Right renal pelvis (tissue), 4 donors: ENCODE measurements around the gene REV3L. TPM values are rescaled to one million over a fixed set of nuclear protein-coding genes. Genes with fewer than 3 reads are reported as not detected.
"Not testable (repeated sequence)": the region's sequence is repeated elsewhere in the genome, so short reads cannot be mapped to it uniquely, and the experiment has no call there.

Source experiments
- DNase-seq, 4 donors: peaks; one replicate each; pipeline ENCODE4 v3.0.0-alpha.2; 2013; ENCODE audit warnings: low read depth in 4 of 4, low spot score in 3 of 4, missing footprints in 1 of 4
- polyA plus RNA-seq, 4 donors: library from polyadenylated mRNA; unstranded; fragments of 120-200 nt; gene quantifications; one replicate each; pipeline ENCODE4 v1.2.1, GENCODE V29; 2013; ENCODE audit not compliant: insufficient read length in 4 of 4

The REV3L gene, protein sequence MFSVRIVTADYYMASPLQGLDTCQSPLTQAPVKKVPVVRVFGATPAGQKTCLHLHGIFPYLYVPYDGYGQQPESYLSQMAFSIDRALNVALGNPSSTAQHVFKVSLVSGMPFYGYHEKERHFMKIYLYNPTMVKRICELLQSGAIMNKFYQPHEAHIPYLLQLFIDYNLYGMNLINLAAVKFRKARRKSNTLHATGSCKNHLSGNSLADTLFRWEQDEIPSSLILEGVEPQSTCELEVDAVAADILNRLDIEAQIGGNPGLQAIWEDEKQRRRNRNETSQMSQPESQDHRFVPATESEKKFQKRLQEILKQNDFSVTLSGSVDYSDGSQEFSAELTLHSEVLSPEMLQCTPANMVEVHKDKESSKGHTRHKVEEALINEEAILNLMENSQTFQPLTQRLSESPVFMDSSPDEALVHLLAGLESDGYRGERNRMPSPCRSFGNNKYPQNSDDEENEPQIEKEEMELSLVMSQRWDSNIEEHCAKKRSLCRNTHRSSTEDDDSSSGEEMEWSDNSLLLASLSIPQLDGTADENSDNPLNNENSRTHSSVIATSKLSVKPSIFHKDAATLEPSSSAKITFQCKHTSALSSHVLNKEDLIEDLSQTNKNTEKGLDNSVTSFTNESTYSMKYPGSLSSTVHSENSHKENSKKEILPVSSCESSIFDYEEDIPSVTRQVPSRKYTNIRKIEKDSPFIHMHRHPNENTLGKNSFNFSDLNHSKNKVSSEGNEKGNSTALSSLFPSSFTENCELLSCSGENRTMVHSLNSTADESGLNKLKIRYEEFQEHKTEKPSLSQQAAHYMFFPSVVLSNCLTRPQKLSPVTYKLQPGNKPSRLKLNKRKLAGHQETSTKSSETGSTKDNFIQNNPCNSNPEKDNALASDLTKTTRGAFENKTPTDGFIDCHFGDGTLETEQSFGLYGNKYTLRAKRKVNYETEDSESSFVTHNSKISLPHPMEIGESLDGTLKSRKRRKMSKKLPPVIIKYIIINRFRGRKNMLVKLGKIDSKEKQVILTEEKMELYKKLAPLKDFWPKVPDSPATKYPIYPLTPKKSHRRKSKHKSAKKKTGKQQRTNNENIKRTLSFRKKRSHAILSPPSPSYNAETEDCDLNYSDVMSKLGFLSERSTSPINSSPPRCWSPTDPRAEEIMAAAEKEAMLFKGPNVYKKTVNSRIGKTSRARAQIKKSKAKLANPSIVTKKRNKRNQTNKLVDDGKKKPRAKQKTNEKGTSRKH (N-terminal part only)
- polyA plus RNA-seq: 10 to 100 TPM; 36.6 to 47.6 (median 47.0) TPM

DNA sequence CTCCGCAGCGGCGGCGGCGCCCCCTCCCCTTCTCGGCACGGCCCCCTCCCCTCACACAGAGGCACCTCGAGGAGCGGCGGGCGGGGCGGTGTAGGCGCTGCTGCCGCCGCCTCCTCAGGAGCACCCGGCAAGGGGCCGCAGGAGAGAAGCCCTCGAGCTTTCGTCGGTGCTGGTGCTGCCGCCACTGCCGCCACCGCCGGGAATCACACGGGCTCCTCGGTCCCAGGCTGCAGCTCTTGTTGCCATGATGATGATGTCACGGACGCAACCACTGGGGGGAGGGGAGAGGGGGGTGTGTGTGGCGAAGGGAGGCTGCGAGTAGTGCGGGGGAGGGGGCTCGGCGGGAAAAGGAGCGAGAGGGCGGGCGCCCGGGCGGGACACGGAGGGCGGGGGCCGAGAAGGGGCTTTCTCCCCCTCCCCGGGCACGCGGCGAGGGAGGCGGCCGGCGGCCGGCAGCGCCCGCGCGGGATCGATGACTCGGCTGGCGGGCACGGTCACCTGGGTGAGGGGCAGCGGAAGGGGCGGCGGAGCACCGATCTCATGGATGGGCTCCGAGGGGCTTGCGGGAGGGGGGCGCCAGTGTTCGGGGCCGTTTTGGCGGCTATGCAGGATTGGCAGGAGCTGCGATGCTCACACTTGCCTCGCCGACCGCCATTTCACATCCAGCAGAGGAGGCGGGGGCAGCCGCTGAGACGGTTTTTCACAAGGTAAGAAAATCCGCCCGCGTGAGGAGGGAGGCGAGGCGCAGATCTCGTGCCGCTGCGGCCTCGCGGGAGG is at the start of gene REV3L:
REV3L (minus strand) TSS at position 260 of the 777 bp plus-strand sequence. CDS start 330 bp downstream, outside the sequence.
- peak; percentile 82 to 89 (median 87) for DNase-seq

DNA sequence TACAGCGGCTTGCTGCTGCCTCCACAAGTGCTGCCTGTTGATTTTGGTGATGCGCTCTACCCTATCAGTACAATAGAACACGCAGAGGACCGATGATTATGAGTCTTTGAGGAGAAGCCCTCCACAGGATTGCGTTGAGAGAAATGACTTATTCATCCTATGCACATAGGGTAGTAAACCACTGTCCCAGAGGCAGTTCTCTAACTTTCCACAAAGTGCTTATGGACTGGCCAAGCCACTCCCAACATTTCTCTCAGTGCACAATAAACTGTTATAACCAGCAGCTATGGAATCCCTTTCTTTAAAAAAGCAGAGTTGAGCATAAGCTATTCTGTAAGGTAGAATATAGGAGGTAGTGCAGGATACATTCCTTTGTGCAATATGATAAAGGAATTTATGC is 48.2 kb upstream of the REV3L start:
- no peak for DNase-seq

DNA sequence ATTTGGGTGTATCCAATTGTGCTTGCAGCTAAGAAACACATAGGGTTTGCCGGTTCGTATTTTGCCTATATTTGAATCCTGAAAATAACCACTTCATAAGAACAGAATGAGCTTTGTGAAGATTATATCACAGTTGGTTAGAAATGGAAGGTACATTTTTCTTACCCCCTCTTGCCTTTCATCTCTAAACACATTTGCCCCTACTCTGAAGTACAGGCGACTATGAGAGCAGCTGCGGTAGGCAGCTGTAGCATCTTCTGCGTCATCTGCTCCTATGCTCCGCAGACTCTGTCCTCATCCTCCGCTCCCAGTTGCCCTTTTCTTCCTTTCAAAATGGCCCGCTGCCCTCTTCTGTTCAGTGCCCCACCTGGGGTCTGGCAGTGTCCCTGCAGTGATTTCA is 47.6 kb upstream of the REV3L start:
- DNase-seq: no peak

DNA sequence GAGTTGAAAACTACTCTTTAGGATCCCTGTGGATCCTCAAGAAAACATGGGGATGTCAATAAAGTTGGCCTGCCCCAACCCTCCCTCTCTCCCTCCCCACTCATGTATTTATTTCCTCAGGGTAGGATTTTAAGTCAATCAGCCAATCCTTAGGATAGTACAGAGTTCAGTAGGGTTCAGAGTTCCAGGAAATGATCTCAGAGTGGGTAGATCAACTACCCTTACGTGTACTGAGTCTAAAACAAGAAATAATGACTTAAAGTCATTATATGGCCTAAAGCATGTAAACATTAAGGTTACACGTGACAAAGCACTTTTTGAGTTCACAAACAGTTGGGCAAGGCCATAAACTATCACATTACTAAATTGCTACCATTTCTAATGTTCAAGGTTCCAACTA is 47.2 kb upstream of the REV3L start:
- DNase-seq: no peak

DNA sequence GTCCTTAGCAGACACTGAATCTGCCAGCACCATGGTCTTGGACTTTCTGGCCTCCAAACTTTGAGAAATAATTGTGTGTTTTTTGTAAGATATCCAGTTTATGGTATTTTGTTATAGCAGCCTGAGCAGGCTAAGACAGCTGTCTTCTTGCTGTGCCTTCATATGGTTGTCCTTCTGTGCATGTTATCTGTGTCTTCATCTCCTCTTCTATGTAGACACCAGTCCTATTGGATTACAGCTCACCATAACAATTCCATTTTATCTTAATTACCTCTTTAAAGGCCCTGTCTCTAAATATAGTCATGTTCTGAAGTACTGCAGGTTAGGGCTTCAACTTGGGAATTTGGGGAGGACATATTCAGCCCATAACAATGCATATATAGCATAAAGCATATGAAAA is 44.3 kb upstream of the REV3L start:
- DNase-seq: no peak

DNA sequence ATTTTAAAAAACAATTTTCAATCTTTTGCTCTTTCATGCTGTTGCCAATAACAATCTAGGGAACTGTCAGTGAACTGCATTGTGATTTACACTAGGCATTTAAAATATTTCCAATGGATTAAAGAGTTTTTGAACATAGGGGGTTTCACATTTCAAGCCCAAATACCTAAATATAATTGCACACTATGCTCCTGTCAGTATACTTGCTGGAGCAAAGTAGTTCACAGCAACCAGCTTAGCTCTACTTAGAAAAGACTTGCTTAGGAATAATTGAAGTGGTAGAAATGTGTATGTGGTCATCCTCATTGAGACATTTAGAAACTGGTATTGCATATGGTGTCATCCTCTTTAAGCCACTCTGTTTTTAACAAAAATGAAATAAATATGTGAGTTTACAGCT is 41.7 kb upstream of the REV3L start:
- no peak for DNase-seq

DNA sequence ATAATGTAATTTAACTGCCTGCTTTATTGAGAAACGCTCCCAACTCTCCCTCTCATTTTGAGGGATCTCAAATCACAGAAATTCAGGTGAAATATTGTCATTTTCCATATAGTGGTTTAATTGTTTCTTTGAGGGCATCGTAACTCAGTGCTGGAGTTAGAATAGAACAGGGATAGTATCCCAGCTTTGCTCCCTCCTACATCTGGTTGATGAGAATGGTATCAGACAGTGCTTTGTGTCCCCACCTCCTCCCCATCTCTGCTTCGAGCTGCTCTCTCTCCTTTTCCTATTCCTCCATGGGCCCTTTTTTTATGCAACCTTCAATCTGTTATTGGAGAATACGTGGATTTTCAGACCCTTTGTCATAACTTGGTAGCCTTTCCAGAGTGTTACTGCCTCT is 41.2 kb upstream of the REV3L start:
- no peak for DNase-seq

DNA sequence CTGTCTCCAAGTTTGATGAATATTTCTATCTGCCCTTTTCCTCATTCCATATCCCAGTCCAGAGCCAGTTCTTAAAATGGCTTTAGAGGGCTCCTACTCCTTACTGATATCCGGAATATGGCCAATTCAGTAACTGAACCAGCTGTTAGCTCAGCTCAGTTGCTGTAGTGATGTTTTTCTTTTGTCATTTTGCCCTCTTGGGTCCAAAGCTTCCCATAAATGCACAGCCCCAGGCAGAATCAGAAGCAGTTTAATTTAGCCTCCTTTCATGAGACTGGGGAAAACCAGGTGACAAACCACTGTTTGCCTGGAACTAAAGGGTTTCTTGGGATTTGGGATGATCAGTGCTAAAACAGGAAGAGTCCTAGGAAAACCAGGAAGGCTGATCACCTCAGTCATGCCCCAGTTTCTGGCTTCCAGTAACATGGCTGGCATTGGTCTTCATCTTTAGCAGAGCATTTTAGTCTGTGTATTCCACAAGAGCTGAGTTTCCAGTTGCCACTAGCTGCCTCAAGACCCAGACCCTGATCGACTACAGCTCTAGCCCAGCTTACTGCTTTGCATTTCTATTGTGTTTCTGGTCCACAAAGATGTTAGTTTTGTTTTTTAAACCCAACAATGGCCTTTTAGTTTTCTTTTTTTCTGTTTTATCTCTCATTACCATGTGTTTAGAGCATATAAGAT is 40.6 kb upstream of the REV3L start:
- DNase-seq: no peak

DNA sequence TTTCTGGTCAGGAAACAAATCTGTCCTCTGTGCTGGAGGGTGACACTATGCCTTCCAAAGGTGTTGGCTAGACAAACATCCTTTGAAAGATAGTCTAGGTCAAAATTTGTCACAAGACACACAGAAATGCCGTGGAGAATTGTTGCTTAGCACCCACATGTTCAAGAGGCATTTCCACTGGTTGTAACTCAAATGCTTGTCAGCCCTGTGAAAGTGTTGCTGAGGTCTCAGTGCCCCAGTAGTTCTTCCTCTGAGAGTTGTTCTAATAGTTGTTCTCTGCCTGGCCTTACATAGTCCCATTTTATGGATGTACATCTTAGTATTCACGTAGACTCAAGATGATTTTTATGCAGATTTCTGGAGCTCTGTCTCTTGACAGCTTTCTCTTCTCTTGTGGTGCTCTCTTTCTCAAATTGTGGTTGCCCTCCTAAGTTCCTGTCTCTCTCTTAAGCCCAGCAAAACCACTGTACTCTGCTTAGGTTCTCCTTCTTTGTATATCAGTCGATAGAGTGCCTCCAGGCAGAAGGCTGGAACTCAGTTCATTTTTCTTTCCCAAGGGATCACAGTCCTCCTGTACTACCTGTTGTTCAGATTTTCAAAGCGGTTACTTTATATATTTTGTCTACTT is 39.5 kb upstream of the REV3L start:
- DNase-seq: no peak

DNA sequence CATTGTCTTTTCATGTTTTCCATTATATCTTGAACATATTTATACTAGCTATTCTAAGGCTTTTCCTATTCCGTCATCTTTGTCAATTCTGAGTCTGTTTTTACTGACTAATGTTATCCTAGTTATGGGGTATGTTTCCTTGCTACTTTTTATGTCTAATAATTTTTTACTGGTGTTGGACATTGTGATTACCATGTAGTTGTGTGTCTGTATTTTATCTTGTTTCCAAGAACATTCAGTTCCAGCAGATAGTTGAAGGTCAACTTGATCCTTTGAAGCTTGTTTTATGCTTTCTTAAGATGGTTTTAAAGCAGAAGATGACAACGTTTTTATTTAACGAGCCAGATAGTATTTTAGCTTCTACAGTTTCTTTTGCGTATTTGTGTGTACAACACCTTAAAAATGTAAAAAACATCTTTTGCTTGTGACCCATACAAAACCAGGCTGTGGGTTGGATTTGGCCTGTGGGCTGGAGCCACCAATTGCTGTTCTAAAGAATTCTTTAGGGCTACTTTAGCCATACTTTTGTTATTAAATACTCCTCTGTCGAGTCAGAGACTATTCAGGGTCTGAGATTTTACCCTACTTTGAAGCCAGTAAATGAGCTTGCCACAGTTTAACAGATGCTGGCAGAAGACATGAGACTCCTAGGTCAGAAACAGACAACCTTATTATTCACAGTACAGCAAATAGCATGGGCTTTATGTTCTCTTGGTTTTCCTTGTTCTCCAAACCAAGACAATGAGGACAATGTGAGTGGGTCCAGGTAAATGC is 38.7 kb upstream of the REV3L start:
- DNase-seq: no peak

DNA sequence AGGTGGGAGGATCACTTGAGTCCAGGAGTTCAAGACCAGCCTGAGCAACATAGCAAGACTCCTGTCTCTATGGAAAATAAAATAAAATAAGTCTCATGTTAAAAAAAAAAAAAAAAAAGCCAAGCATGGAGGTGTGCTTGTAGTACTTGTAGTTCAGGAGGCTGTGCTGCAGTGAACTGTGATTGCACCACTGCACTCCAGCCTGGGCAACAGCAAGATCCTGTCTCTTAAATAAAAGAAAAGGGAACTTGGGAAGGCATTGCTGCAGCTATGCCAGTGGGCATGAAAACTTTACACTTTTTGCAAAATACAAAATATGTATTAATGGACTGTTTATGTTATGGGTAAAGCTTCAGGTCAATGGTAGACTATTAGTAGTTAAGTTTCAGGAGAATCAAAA is 37.5 kb upstream of the REV3L start:
- DNase-seq: no peak

DNA sequence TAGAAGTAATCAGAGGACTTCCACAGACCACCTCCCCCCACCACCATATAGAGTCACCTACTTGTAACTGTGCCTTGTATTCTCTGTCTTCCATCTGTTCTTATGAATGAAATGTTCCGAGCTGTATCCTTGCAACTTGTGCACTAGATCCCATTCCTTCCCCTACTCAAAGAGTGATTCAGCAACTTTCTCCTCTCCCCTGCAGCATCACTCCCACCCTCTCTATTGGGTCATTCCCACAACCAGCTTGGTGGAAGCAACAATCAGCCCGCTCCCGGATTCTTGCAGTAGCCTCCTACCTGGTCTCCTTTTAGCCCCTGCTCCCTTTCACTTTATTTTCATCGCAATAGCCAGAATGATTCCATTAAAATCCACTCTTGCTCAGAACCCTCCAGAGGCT is 34.9 kb upstream of the REV3L start:
- no peak for DNase-seq

DNA sequence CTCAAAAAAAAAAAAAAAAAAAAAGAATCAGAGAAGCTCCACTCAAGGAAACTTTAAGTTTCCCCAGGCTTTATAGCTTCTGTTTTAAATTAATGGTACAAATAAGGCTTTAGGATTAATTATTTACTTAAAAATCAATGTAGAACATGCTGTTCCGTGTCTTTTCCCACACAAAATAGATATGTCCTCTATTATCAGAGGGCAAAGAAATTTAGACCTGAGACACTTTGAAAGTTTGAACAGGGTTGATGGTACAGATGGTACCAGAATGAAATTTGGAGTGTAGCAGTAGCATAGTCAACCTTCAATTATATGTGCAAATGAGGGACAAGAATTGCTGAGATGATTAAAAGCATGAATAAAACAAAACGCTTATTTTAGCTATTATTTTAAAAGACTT is 32.2 kb upstream of the REV3L start:
- no peak for DNase-seq

DNA sequence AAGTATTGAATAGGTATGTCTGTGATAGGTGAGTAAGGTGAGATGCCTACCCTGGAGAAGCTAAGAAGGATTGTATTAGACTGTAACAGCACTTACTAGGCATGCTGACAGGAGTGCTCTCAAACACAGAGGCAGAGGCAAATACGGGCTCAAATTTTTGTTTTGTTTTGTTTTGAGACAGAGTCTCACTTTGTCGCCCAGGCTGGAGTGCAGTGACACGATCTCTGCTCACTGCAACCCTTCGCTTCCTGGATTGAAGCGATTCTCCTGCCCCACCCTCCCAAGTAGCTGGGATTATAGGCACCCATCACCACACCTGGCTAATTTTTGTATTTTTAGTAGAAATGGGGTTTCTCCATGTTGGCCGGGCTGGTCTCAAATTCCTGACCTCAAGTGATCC is 31.5 kb upstream of the REV3L start:
- DNase-seq: not testable (repeated sequence)

DNA sequence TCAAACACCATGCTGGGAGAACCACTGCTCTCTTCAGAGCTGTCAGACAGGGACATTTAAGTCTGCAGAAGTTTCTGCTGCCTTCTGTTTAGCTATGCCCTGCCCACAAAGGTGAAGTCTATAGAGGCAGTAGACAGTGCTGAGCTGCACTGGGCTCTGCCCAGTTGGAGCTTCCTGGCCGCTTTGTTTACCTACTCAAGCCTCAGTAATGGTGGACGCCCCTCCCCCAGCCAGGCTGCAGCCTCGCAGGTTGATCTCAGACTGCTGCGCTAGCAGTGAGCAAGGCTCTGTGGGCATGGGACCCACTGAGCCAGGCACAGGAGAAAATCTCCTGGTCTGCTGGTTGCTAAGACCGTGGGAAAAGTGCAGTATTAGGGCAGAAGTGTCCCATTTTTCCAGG is 24.2 kb upstream of the REV3L start:
- DNase-seq: not testable (repeated sequence)

DNA sequence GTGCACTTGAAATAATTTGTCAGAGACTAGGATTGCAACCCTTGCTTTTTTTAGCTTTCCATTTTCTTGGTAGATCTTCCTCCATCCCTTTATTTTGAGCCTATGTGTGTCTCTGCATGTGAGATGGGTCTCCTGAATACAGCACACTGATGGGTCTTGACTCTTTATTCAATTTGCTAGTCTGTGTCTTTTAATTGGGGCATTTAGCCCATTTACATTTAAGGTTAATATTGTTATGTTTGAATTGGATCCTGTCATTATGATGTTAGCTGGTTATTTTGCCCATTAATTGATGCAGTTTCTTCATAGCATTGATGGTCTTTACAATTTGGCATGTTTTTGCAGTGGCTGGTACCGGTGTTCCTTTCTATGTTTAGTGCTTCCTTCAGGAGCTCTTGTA is 22.5 kb upstream of the REV3L start:
- not testable (repeated sequence) for DNase-seq

DNA sequence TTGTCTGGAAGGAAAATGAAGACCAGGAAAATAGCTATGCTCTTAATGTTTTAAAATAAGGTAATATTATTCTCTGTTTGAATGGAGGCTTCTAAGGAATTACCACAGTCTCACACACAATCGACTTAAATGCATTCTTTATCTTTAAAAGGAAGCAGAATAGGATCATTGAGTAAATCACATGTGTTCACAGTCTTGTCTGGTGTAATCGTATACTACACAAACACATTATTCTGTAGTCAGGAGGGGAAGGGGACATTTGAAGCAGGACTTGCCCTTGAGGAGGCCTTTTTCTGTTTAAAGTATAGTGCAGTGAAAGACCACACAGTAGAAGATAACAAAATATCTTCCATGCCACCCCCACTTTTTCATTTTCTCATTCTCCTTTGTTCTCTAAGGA is 20.6 kb upstream of the REV3L start:
- DNase-seq: no peak

DNA sequence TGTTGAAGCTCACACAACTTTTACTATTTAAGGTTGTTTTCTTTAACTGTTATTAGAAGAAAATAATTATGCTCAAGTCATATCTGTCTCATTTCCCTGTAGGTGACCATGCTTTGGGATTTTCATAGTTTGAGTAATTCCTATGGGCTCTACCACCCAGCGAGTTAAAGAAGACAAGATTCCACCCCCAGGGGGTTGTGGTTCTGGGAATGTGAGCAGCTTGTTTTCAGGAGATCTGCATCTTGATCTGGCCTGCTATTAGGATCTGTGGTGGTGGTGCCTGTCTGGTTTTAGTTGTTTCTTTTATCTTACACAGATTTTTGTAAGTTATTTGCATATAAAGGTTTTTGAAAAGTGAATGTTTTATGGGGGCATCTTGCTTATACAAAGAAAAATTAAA is 20.2 kb upstream of the REV3L start:
- no peak for DNase-seq
